Heart left ventricle (tissue), 16 donors: Measurements from ENCODE around the gene PRCC. TPM values are rescaled to one million over a fixed set of nuclear protein-coding genes. Genes with fewer than 3 reads are reported as not detected.

Experiments used
- ATAC-seq, 4 donors: fragments of 200-7000 bp; cut with Tn5 transposase; one replicate each; pipeline ENCODE4 v1.9.1; 2020 to 2022; ENCODE audit warnings: moderate library complexity in 4 of 4, mild to moderate bottlenecking in 3 of 4, moderate number of reproducible peaks in 1 of 4
- DNase-seq, 5 donors: peaks; one replicate each; pipeline ENCODE4 v3.0.0-alpha.2; 2020
- H3K27ac ChIP-seq, 12 donors: fragments of 200-600 bp; sonication (generic) in 4 of 12; one replicate each; pipeline versions ENCODE4 v1.5.0 to v1.8.0; 2016 to 2022; ENCODE audit warnings: mild to moderate bottlenecking in 2 of 12
- H3K27me3 ChIP-seq, 9 donors: fragments of 200-600 bp; sonication (generic) in 2 of 9; one replicate each; pipeline versions ENCODE4 v1.5.1 to v1.8.0; 2016 to 2022; ENCODE audit warnings: mild to moderate bottlenecking in 3 of 9
- H3K36me3 ChIP-seq, 9 donors: fragments of 200-600 bp; sonication (generic) in 2 of 9; one replicate each; pipeline versions ENCODE4 v1.5.0 to v1.8.0; 2018 to 2022; ENCODE audit warnings: mild to moderate bottlenecking in 2 of 9
- H3K4me1 ChIP-seq, 12 donors: fragments of 200-600 bp; sonication (generic) in 4 of 12; one replicate each; pipeline versions ENCODE4 v1.5.0 to v1.8.0; 2016 to 2022; ENCODE audit warnings: mild to moderate bottlenecking in 3 of 12
- H3K4me3 ChIP-seq, 12 donors: fragments of 200-600 bp; sonication (generic) in 4 of 12; one replicate each; pipeline versions ENCODE4 v1.5.0 to v1.8.0; 2017 to 2022; ENCODE audit warnings: mild to moderate bottlenecking in 9 of 12, moderate library complexity in 4 of 12
- H3K9me3 ChIP-seq, 12 donors: fragments of 200-600 bp; sonication (generic) in 4 of 12; one replicate each; pipeline versions ENCODE4 v1.5.0 to v1.8.0; 2016 to 2022; ENCODE audit warnings: mild to moderate bottlenecking in 1 of 12
- CTCF ChIP-seq, 12 donors: fragments of 200-600 bp; sonication (generic) in 4 of 12; IDR thresholded peaks; one replicate each; pipeline versions ENCODE4 v1.5.0 to v1.8.0; 2018 to 2022; ENCODE audit warnings: antibody characterized with exemption in 12 of 12, mild to moderate bottlenecking in 5 of 12
- POLR2A ChIP-seq, 2 donors: fragments of 450-650 bp; IDR thresholded peaks; one replicate each; pipeline ENCODE4 v1.6.1; 2017; ENCODE audit warnings: antibody characterized with exemption in 2 of 2, mild to moderate bottlenecking in 2 of 2, moderate library complexity in 2 of 2
- WGBS, 4 donors: extraction: QIAGEN DNeasy Blood & Tissue Kit in 2 of 4; methylation state at CpG; one replicate each; pipeline versions ENCODE4 v1.1.5 to v1.1.7; 2013 to 2018; 5-methylcytosine and 5-hydroxymethylcytosine counted together
- intact Hi-C, 10 donors: fragments of 100-400 bp; cut with DNase I; formaldehyde crosslinking; loops; one replicate each; pipeline versions ENCODE4 v1.11.1 to v1.14.2; 2022
- polyA plus RNA-seq, 2 donors: library from polyadenylated mRNA; stranded (reverse); fragments of 200-250 nt; gene quantifications; one replicate each; pipeline ENCODE4 v1.2.3, GENCODE V29; 2013
- total RNA-seq, 9 donors: library from RNA; depleted of rRNA in 2 of 9; stranded (reverse); fragments of >200 nt in 2 of 9; fragmentation: NEBNext Ultra II Directional in 3 of 9; extraction: Animal tissue kit (Norgen Biotek cat#: 25700) in 3 of 9; gene quantifications; one replicate each; pipeline versions ENCODE4 v1.1.0 to v1.2.4, GENCODE V29; 2016 to 2023
- donor health status: ischemic (EF 13 %, LVEDD 7.1; RV severe dilation, severe dysfunction).
- donor health status: healthy with polysubstance abuse.
- donor health status: DM: no; HTN: yes; CAD: no.
- donor health status: DM: no; HTN: no; CAD: no.
- donor health status: ischemic (EF 25% LVEDD 6.9; RV normal size, moderate dysfunction).
- donor health status: ischemic (EF 25% LVEDD 5.7; RV mildly dilated, moderate dysfunction).
- donor health status: healthy.
- donor health status: DM: yes; HTN: yes; CAD: no.
- donor health status: ischemic (EF 35%, LVEDD 5.7; RV mildly dilated, moderate dysfunction).
- donor health status: nonischemic (EF 11% LVEDD 7.7; RV severe dilation, severe dysfunction).
- donor health status: DM: yes; HTN: yes; CAD: no.
- donor health status: PGD.
- donor health status: ischemic (EF 29% LVEDD 5.4; RV normal size, mild dysfunction).
- donor health status: nonischemic (EF 23%, LVEDD 6.1; RV moderate dilation, normal function).

PRCC gene
- total and polyA plus RNA-seq, 11 donors: 34.6 to 55.5 (median 39.0) TPM

- ATAC-seq: peak; percentile 70 to 74 (median 72)
- no peaks in the 10 kb centered on the region for H3K27me3 ChIP-seq
- peak overlapping the region; percentile 6 to 100 (median 92) for H3K4me3 ChIP-seq
- peak overlapping the region; percentile 96 to 100 (median 99) for H3K27ac ChIP-seq
- TF ChIP-seq CTCF (IDR thresholded peaks at IDR 0.05): peak in 5 of 12 donors; percentile 14 to 27 (median 18)
- TF ChIP-seq POLR2A (IDR thresholded peaks at IDR 0.05): peak in 1 of 2 donors; percentile 60
- 0 to 3% (median 2%) methylated on average over 15 to 24 of the region's 29 CpGs for WGBS, 4 donors
- peaks cover 22 to 62% (median 51%) of the 10 kb centered on the region in 12 donors for H3K4me1 ChIP-seq
- H3K36me3 ChIP-seq: peaks cover 0 to 35% (median 26%) of the 10 kb centered on the region in 9 donors
- no peaks in the 10 kb centered on the region for H3K9me3 ChIP-seq
- intact Hi-C loops: no loop called here
- DNase-seq: peak; percentile 93 to 97 (median 96)
These were observed 20.4 kb upstream of the PRCC start for GRCh38 chr1:156746728-156747631.

GRCh38 chr1:156747742-156748669 is 19.3 kb upstream of the PRCC start:
- peaks cover 22 to 71% (median 58%) of the 10 kb centered on the region in 12 donors for H3K4me1 ChIP-seq
- peak overlapping the region; percentile 96 to 100 (median 99) for H3K27ac ChIP-seq
- 3 to 8% (median 5%) methylated on average over 8 of the region's 8 CpGs for WGBS, 4 donors
- H3K9me3 ChIP-seq: no peaks in the 10 kb centered on the region
- DNase-seq: peak in 1 of 5 donors; percentile 55
- peak in 2 of 4 donors; percentile 4 to 38 for ATAC-seq
- intact Hi-C loops: no loop called here
- TF ChIP-seq CTCF (IDR thresholded peaks at IDR 0.05) (no peak), POLR2A (IDR thresholded peaks at IDR 0.05) (no peak)
- peaks cover 0 to 24% (median 16%) of the 10 kb centered on the region in 9 donors for H3K36me3 ChIP-seq
- H3K27me3 ChIP-seq: no peaks in the 10 kb centered on the region
- H3K4me3 ChIP-seq: peak overlapping the region; percentile 3 to 100 (median 96)

- ATAC-seq (peak in 3 of 4 donors; percentile 5 to 13 (median 9)), DNase-seq (peak in 4 of 5 donors; percentile 62 to 82 (median 72))
- 4 to 8% (median 7%) methylated on average over 9 of the region's 9 CpGs for WGBS, 4 donors
- intact Hi-C loops: no loop called here
- no peaks in the 10 kb centered on the region for H3K27me3 ChIP-seq
- TF ChIP-seq CTCF (IDR thresholded peaks at IDR 0.05) (no peak), POLR2A (IDR thresholded peaks at IDR 0.05) (no peak)
- H3K27ac ChIP-seq: peak overlapping the region; percentile 96 to 100 (median 99)
- H3K9me3 ChIP-seq: no peaks in the 10 kb centered on the region
- peaks cover 0 to 16% (median 7%) of the 10 kb centered on the region in 9 donors for H3K36me3 ChIP-seq
- peak overlapping the region in 11 of 12 donors; percentile 72 to 100 (median 96) for H3K4me3 ChIP-seq
- H3K4me1 ChIP-seq: peaks cover 22 to 75% (median 62%) of the 10 kb centered on the region in 12 donors
These were observed 18.5 kb upstream of the PRCC start for GRCh38 chr1:156748670-156749418.
